A549 treated with AZD9567 at 1 μM for 4 hours (cell line): ENCODE data around the gene ECPAS. TPM values are rescaled to one million over a fixed set of nuclear protein-coding genes. Genes with fewer than 3 reads are reported as not detected.

Experiments
- total RNA-seq: library from RNA; stranded (reverse); fragments of 200-300 nt; extraction: Qiagen RNA extraction; gene quantifications from 5 replicates; pipeline ENCODE4 v1.2.3, GENCODE V29; 2022; ENCODE audit not compliant: insufficient read depth

Gene ECPAS, protein sequence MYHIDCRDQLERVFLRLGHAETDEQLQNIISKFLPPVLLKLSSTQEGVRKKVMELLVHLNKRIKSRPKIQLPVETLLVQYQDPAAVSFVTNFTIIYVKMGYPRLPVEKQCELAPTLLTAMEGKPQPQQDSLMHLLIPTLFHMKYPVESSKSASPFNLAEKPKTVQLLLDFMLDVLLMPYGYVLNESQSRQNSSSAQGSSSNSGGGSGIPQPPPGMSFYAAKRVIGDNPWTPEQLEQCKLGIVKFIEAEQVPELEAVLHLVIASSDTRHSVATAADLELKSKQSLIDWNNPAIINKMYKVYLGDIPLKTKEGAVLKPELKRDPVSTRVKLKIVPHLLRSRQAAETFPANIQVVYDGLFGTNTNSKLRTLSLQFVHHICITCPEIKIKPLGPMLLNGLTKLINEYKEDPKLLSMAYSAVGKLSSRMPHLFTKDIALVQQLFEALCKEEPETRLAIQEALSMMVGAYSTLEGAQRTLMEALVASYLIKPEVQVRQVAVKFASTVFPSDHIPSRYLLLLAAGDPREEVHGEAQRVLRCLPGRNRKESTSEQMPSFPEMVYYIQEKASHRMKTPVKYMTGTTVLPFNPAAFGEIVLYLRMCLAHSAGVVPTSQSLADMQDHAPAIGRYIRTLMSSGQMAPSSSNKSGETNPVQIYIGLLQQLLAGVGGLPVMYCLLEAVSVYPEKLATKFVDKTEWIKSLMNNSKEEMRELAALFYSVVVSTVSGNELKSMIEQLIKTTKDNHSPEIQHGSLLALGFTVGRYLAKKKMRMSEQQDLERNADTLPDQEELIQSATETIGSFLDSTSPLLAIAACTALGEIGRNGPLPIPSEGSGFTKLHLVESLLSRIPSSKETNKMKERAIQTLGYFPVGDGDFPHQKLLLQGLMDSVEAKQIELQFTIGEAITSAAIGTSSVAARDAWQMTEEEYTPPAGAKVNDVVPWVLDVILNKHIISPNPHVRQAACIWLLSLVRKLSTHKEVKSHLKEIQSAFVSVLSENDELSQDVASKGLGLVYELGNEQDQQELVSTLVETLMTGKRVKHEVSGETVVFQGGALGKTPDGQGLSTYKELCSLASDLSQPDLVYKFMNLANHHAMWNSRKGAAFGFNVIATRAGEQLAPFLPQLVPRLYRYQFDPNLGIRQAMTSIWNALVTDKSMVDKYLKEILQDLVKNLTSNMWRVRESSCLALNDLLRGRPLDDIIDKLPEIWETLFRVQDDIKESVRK (N-terminal part only)
- total RNA-seq: 37.7 to 42.5 TPM (median 38.3 TPM) in 5 replicates

DNA sequence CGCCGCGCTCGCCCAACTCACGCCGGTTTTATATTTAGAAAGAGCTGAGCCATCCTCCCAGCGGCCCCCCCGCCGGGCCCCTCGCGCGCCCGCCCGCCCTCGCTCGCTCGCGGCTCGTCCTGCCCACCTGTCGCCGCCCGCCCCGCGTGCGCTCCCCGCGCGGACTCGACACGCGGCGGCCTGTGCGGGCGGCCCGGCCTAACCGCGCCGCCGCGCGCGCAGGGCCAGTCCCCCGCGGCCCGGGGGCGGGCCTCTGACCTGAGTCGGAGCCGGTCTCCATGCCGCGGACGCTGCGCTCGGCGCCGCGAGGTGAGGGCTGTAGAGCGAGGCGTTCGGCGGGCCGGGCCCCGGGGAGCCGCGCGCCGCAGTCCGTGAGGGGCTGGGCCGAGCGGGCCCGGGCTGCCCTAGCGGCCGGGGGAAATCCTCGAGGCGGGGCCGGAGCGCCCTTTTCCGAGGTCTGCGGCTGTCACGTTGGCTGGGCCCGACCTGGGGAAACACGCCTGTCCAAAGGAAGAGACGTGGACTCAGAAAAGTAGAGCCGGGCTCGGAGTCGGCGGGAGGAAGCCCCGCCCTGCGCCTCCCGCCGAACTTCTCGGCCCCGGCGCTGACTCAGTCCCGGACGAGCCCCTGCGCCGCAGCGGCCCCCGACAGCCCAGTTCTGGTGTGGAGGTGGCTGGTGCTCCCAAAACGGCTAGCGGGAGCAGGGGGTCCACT lies at the start of gene ECPAS:
TSS of gene ECPAS (minus strand) at position 526 of the 714 bp plus-strand sequence. CDS start 11,465 bp downstream, outside the sequence.

DNA sequence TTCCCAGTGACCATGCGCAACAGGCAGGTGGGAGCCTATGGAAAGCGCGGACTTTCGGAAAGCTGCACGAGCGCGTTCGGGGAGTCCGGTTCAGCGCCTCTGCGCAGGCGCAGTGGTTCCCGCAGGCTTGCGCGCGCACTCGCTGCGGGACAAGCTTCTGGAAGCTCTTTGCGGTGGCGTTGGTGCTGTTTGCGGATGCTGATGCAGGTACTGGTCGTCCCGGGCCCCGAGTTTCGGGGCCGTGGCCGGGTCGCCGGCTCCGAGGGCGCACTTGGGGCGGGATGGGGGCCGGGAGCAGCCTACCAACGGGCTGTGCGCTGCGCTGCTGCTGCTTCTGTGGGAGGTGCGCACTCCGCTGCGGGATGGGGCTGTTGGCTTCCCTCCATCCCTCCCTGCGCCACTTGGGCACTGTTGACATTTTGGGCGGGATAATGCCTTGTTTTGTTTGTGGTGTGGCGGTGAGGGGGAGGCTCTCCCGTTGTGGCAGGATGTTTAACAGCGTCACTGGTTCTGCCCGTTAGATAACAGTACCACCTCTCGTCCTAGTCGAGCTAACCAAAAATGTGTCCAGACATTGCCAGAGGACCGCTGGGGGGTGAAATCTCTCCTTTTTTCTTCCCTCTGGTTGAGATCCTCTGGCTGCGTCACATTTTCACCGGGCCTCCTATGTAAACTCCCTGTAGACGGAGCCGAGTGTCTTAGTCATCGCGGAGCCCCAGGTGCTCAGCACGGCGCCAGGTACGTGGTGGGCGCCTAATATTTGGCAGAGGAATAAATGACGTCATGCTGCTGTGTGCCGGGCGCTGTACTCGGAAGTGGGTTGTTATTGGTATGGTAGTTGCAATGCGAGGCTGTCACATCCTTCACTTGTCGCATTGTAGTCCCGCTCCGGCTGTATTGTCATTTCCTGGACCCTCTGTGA lies 41.1 kb upstream of the ECPAS start, which contains the start of gene ZNF483:
TSS of gene ZNF483 (plus strand) at position 124 of the 922 bp plus-strand sequence. CDS start 2,217 bp downstream, outside the sequence.

DNA sequence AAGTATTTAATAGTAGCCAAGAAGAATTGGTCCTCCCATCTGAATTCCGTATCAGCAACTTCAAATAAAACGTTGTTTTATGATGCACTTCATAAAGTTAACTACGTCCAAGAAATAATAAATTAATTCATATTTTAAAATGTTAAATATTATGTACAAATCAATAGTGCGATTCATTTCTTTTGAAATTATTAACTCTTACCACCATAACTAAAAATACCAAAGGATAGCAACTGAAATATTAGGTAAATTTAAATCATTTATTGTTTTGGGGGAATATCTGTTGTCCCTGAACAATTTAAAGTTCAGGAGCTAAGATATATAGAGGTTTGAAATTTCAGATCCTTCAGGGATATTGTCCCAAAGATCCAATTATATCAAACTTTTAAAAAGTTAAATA lies 154.1 kb downstream of the ECPAS start, which contains the start of gene OR2K2:
TSS of gene OR2K2 (minus strand) at position 101 of the 400 bp plus-strand sequence. CDS start 1,791 bp downstream, outside the sequence.

Other genes starting within 250 kb of the ECPAS start
- not detected in 5 replicates for gene OR2K2, start 154.2 kb downstream of the ECPAS start, total RNA-seq
- 0.48 to 0.55 TPM (median 0.52 TPM) in 4 of 5 replicates, not detected in the other for gene ZNF483, start 40.8 kb upstream of the ECPAS start, total RNA-seq
- gene PTGR1, start 115.3 kb upstream of the ECPAS start, total RNA-seq: 305 to 347 TPM (median 318 TPM) in 5 replicates
- 7.8 to 11.8 TPM (median 11.5 TPM) in 5 replicates for gene DNAJC25, start 147.0 kb upstream of the ECPAS start, total RNA-seq
- 50.8 to 82.3 TPM (median 72.9 TPM) in 5 replicates for gene GNG10, start 177.2 kb upstream of the ECPAS start, total RNA-seq